Measurements from ENCODE around the gene SERPINB6. TPM values are rescaled to one million over a fixed set of nuclear protein-coding genes. Genes with fewer than 3 reads are reported as not detected.

The SERPINB6 gene
- total RNA-seq, 120 experiments from 2014 or later, result 44.0 to 114 (median 69.4) TPM

Other genes starting within 250 kb of the SERPINB6 start
- gene MYLK4, start 220.6 kb downstream of the SERPINB6 start, total RNA-seq, result 1 to 10 TPM in 119 of 120 experiments, under 1 TPM in 1; 0.46 to 3.4 (median 2.0) TPM
- 10 to 100 TPM; 32.1 to 60.1 (median 47.7) TPM for gene WRNIP1, start 206.2 kb downstream of the SERPINB6 start, total RNA-seq
- gene SERPINB1, start 129.7 kb downstream of the SERPINB6 start, total RNA-seq, result 10 to 100 TPM in 86 of 120 experiments, 1 to 10 TPM in 34; 5.2 to 34.5 (median 12.1) TPM
- gene SERPINB9, start 68.3 kb downstream of the SERPINB6 start, total RNA-seq, result 10 to 100 TPM in 114 of 120 experiments, 1 to 10 TPM in 6; 8.0 to 22.0 (median 14.4) TPM
- gene NQO2, start 28.3 kb upstream of the SERPINB6 start, total RNA-seq, result 100 to 1,000 TPM in 3 of 120 experiments, 10 to 100 TPM in 117; 27.5 to 103 (median 66.8) TPM
- gene RIPK1, start 96.9 kb upstream of the SERPINB6 start, total RNA-seq, result 10 to 100 TPM in 92 of 120 experiments, 1 to 10 TPM in 28; 6.5 to 17.9 (median 11.1) TPM
- gene BPHL, start 147.1 kb upstream of the SERPINB6 start, total RNA-seq, result 10 to 100 TPM; 13.6 to 41.1 (median 26.1) TPM
- 100 to 1,000 TPM; 207 to 859 (median 516) TPM for gene TUBB2A, start 186.0 kb upstream of the SERPINB6 start, total RNA-seq